IMR-90 (cell line): Measurements from ENCODE around the gene SLC49A4.
A peak's percentile ranks its signal among the peaks of the same experiment; 100 is the strongest.

Experiments used
- BHLHE40 ChIP-seq: fragments of 150-350 bp; IDR thresholded peaks from 2 replicates; pipeline ENCODE4 v1.6.1; 2016; ENCODE audit warnings: mild to moderate bottlenecking, low read depth, low read length
- CEBPB ChIP-seq: IDR thresholded peaks from 2 replicates; pipeline ENCODE4 v1.6.1; 2012; ENCODE audit warnings: low read depth, low read length, improper control_type of control experiment
- CTCF ChIP-seq: conservative IDR thresholded peaks from 2 replicates; pipeline ENCODE4 v1.5.1; 2012; ENCODE audit warnings: mild to moderate bottlenecking, low read depth, low read length, improper control_type of control experiment
- MXI1 ChIP-seq: IDR thresholded peaks from 2 replicates; pipeline ENCODE4 v1.6.1; 2012; ENCODE audit warnings: low read depth, mild to moderate bottlenecking, low read length, moderate library complexity, borderline replicate concordance
- POLR2A ChIP-seq: IDR thresholded peaks from 2 replicates; pipeline ENCODE4 v1.6.1; 2012; ENCODE audit warnings: mild to moderate bottlenecking, low read depth, low read length

DNA sequence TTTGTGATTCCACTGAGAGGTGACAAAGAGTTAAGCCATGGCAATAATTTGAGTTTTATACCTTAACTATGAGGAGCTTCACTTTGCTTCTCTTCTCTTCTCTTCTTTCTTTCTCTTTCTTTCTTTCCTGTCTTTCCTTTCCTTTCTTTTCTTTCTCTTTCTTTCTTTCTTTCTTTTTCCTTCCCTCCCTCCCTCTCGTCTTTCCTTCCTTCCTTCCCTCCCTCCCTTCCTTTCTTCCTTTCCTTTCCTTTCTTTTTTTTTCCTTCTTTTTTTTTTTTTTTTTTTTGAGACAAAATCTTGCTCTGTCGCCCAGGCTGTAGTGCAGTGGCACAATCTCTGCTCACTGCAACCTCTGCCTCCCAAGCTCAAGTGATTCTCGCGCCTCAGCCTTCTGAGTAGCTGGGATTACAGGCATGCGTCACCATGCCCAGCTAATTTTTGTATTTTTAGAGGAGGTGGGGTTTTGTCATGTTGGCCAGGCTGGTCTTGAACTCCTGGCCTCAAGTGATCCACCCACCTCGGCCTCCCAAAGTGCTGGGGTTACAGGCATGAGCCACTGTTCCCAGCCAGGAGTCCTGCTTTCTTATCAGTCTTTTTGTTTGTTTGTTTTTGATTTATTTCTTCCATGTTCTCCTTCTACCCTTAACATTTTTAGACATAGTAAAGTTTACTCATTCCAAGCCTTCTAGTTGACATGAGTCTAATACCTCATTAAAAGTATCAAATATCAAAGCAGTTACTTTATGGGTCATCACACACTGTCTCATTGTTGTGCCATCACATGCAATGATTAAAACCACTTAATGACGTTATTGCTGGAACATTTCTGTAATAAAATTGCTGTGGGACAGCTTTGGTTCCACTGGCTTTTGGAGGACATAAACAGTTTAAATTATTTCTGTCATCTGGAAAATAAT is 29.9 kb downstream of the SLC49A4 start:
- no peak for TF ChIP-seq CTCF
- no peak; the same call in 1 of the 2 replicates for TF ChIP-seq BHLHE40
- no peak for TF ChIP-seq MXI1
- TF ChIP-seq POLR2A, result no peak
- peak; percentile 27; the same call in 1 of the 2 replicates for TF ChIP-seq CEBPB
